ENCODE measurements around the gene SLCO4A1. TPM values are rescaled to one million over a fixed set of nuclear protein-coding genes. Genes with fewer than 3 reads are reported as not detected.

SLCO4A1 gene
- polyA plus RNA-seq, 1 experiment: 0.09 TPM

DNA sequence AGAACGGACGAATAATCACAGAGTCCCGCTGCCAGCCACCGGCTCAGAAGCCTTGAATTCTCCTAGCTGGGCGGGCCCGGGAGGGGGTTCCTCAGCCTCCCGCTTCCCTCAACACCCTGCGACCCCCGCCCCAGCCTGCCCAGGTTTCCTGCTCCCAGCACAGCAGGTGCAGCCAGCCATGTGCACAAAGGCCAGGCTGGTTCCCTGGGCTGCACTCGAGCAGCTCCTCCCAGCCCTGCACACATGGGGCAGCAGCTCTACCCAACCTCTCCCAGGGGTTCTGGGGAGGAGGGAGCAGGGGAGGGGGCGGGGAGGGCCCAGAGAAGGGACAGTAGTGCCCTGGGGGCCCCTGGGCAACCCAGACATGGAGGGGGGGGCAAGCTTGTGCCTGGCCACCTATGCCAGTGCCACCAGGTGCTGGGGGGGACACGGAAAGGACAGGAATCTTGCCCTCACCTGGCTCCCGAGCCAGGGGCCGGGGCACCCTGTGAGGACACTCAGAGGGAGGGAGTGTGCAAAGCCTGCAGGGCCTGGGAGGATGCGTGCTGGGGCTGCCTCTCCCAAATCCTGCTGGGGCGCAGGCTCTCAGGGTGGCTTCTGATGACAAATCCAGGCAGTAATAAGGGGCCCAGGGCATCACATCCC is 65.1 kb downstream of the SLCO4A1 start:
- Histone ChIP-seq H3K27me3 (ENCODE audit: control insufficient read depth, insufficient read depth, low read length) (peaks cover 36% of the 10 kb centered on the region), H3K9me3 (ENCODE audit: control insufficient read depth, insufficient read depth, low read length) (no peaks in the 10 kb centered on the region; the same call in 1 of the 2 replicates), H3K4me3 (ENCODE audit: low read depth, low read length) (no peak overlapping the region), H3K27ac (ENCODE audit: low read depth, low read length) (no peak overlapping the region)
- DNase-seq (ENCODE audit: low read depth, low spot score): no peak
- ChIA-PET POLR2A (no interaction called here), CTCF (interaction anchor here (0.6 kb wide), 1 partner anchor 100 kb away, joined by 3 read pairs; no protein-coding TSS in a partner anchor)
- TF ChIP-seq, protein P1, sequence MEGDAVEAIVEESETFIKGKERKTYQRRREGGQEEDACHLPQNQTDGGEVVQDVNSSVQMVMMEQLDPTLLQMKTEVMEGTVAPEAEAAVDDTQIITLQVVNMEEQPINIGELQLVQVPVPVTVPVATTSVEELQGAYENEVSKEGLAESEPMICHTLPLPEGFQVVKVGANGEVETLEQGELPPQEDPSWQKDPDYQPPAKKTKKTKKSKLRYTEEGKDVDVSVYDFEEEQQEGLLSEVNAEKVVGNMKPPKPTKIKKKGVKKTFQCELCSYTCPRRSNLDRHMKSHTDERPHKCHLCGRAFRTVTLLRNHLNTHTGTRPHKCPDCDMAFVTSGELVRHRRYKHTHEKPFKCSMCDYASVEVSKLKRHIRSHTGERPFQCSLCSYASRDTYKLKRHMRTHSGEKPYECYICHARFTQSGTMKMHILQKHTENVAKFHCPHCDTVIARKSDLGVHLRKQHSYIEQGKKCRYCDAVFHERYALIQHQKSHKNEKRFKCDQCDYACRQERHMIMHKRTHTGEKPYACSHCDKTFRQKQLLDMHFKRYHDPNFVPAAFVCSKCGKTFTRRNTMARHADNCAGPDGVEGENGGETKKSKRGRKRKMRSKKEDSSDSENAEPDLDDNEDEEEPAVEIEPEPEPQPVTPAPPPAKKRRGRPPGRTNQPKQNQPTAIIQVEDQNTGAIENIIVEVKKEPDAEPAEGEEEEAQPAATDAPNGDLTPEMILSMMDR (IDR thresholded peaks at IDR 0.05; ENCODE audit: low read depth, low read length): no peak

DNA sequence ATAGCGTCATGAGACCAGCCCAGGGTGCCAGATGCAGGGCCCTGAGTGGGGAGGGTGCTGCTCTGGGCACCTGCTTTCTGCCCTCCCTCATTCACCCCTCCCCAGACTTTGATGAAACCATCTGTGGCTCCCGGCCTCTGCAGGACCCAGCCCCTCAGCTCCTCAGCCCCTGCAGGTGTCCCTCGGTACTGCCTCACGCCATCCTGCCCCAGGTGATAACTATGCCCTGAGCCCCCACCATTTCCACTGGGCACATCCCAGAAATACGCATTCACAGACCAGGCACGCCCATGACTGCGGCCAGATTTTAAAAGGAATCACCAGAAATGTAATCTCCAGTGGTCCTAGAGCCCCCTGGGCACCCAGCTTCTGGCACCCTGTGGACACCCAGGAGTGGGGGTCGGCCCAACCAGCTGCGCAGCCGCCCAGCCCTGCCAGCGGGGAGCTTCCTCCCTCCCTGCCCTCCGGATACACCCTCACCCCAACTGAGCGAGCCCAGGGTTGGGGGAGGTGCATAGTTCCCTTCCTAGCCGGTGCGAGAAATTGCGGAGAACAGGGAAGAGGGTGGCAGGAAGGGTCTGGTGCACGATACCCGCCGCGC is 65.7 kb downstream of the SLCO4A1 start:
- Histone ChIP-seq H3K27ac (ENCODE audit: low read depth, low read length) (no peak overlapping the region), H3K9me3 (ENCODE audit: control insufficient read depth, insufficient read depth, low read length) (no peaks in the 10 kb centered on the region; the same call in 1 of the 2 replicates), H3K27me3 (ENCODE audit: control insufficient read depth, insufficient read depth, low read length) (peaks cover 38% of the 10 kb centered on the region), H3K4me3 (ENCODE audit: low read depth, low read length) (no peak overlapping the region)
- TF ChIP-seq, protein P1 (IDR thresholded peaks at IDR 0.05; ENCODE audit: low read depth, low read length): peak; percentile 29; the same call in 1 of the 2 replicates
- ChIA-PET POLR2A (no interaction called here), CTCF (no interaction called here)
- DNase-seq (ENCODE audit: low read depth, low spot score): no peak

DNA sequence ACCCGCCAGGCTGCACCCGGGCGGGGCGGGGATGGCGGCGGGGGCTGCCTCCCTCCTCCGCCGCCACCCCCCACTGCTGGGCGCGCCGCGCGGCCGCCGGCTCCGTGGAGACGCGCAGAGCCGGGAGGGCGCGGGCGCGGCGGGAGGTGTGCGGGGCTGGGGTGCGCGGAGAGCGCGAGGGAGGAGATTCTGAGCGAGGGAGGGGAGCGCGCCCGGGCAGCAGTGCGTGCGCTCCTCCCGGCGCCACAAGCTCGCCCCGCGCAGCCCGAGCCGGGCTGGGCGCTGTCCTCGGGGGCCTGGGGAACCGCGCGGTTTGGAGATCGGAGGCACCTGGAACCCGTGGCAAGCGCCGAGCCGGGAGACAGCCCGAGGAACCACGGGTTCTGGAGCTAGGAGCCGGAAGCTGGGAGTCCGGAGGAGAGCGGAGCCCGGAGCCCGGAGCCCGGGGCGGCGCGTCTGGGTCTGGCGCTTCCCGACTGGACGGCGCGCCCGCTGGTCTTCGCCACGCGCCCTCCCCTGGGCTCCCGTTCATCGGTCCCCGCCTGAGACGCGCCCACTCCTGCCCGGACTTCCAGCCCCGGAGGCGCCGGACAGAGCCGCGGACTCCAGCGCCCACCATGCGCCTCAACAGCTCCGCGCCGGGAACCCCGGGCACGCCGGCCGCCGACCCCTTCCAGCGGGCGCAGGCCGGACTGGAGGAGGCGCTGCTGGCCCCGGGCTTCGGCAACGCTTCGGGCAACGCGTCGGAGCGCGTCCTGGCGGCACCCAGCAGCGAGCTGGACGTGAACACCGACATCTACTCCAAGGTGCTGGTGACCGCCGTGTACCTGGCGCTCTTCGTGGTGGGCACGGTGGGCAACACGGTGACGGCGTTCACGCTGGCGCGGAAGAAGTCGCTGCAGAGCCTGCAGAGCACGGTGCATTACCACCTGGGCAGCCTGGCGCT is 66.6 kb downstream of the SLCO4A1 start, which contains the start of gene NTSR1:
Gene NTSR1 (plus strand): TSS at position 246 of the 946 bp plus-strand sequence. CDS start 372 bp downstream, at position 618.
- DNase-seq (ENCODE audit: low read depth, low spot score): no peak
- Histone ChIP-seq H3K4me3 (ENCODE audit: low read depth, low read length) (no peak within 1 kb of the TSS), H3K27ac (ENCODE audit: low read depth, low read length) (no peak within 1 kb of the TSS), H3K9me3 (ENCODE audit: control insufficient read depth, insufficient read depth, low read length) (no peaks in the 10 kb centered on the region; the same call in 1 of the 2 replicates), H3K27me3 (ENCODE audit: control insufficient read depth, insufficient read depth, low read length) (peaks cover 44% of the 10 kb centered on the region)
- TF ChIP-seq, protein P1 (IDR thresholded peaks at IDR 0.05; ENCODE audit: low read depth, low read length): no peak
- CTCF ChIA-PET: interaction anchor here (1.3 kb wide), 1 partner anchor 82 kb away, joined by 4 read pairs; no protein-coding TSS in a partner anchor
- POLR2A ChIA-PET: no interaction called here

DNA sequence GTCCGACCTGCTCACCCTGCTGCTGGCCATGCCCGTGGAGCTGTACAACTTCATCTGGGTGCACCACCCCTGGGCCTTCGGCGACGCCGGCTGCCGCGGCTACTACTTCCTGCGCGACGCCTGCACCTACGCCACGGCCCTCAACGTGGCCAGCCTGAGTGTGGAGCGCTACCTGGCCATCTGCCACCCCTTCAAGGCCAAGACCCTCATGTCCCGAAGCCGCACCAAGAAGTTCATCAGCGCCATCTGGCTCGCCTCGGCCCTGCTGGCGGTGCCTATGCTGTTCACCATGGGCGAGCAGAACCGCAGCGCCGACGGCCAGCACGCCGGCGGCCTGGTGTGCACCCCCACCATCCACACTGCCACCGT is 67.2 kb downstream of the SLCO4A1 start:
- CTCF ChIA-PET: interaction anchor here (1.3 kb wide), 1 partner anchor 82 kb away, joined by 4 read pairs; no protein-coding TSS in a partner anchor
- no peak for DNase-seq (ENCODE audit: low read depth, low spot score)
- POLR2A ChIA-PET: no interaction called here
- Histone ChIP-seq H3K4me3 (ENCODE audit: low read depth, low read length) (no peak overlapping the region), H3K9me3 (ENCODE audit: control insufficient read depth, insufficient read depth, low read length) (peaks cover 1% of the 10 kb centered on the region), H3K27ac (ENCODE audit: low read depth, low read length) (no peak overlapping the region), H3K27me3 (ENCODE audit: control insufficient read depth, insufficient read depth, low read length) (peaks cover 50% of the 10 kb centered on the region)
- TF ChIP-seq, protein P1 (IDR thresholded peaks at IDR 0.05; ENCODE audit: low read depth, low read length): no peak

Measured in AG04450 (cell line).